ENCODE data around the gene CAAP1. TPM values are rescaled to one million over a fixed set of nuclear protein-coding genes. Genes with fewer than 3 reads are reported as not detected.
"Not testable (repeated sequence)": the region's sequence is repeated elsewhere in the genome, so short reads cannot be mapped to it uniquely, and the experiment has no call there.

The CAAP1 gene
- total RNA-seq, 6 donors from 2014 or later = 9.4 to 16.8 (median 14.2) TPM

DNA sequence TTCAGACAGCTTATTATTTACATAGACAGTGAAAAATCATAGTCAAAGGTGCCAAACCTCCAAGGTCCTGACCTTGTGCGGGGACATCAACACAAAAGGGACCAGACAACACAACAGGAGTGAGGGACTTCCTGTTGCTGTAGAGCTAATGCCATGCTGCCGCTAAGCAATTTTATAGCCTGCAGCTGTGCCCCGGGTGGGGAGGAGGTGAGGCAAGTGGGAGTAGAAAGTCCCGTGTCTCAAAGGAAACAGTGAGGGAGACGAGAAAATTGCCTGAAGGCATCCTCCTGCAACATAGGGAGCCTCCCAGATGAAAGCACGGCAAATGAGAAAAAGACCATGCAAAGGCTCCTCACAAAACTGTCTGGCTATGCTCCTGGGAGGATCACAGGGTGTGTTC is 58.8 kb downstream of the CAAP1 start:
- Histone ChIP-seq H3K36me3 (no peaks in the 10 kb centered on the region), H3K4me1 (no peaks in the 10 kb centered on the region), H3K27me3 (no peaks in the 10 kb centered on the region), H3K4me3 (no peak overlapping the region), H3K27ac (no peak overlapping the region), H3K9me3 (no peaks in the 10 kb centered on the region)
- ATAC-seq (ENCODE audit: low FRiP score in 2 of 2) = no peak
- WGBS, 2 donors = 62 to 63% methylated on average over 6 of the region's 6 CpGs
- no peak for DNase-seq
- TF ChIP-seq, protein P1, sequence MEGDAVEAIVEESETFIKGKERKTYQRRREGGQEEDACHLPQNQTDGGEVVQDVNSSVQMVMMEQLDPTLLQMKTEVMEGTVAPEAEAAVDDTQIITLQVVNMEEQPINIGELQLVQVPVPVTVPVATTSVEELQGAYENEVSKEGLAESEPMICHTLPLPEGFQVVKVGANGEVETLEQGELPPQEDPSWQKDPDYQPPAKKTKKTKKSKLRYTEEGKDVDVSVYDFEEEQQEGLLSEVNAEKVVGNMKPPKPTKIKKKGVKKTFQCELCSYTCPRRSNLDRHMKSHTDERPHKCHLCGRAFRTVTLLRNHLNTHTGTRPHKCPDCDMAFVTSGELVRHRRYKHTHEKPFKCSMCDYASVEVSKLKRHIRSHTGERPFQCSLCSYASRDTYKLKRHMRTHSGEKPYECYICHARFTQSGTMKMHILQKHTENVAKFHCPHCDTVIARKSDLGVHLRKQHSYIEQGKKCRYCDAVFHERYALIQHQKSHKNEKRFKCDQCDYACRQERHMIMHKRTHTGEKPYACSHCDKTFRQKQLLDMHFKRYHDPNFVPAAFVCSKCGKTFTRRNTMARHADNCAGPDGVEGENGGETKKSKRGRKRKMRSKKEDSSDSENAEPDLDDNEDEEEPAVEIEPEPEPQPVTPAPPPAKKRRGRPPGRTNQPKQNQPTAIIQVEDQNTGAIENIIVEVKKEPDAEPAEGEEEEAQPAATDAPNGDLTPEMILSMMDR (IDR thresholded peaks at IDR 0.05) = no peak
- TF ChIP-seq EP300 (IDR thresholded peaks at IDR 0.05) (no peak), POLR2AphosphoS5 (IDR thresholded peaks at IDR 0.05) (no peak), POLR2A (IDR thresholded peaks at IDR 0.05) (no peak)

DNA sequence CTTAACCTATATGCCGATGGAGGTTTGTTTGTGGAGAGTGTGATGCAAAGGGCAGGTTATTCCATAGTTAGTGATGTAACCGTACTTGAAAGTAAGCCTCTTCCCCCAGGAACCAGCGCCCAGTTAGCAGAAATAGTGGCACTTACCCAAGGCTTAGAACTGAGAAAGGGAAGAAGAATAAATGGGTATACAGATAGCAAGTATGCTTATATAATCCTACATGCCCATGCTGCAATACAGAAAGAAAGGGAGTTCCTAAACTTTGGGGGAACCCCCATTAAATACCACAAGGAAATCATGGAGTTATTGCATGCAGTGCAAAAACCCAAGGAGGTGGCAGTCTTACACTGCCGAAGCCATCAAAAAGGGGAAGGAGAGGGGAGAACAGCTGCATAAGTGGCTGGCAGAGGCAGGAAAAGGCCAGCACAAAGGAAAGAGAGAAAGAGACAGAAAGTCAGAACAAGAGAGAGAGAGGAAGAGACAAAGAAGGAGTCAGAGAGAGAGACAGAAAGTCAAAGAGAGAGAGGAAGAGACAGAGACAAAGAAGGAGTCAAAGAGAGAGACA is 64.1 kb downstream of the CAAP1 start:
- H3K27me3 ChIP-seq; H3K36me3 ChIP-seq; H3K4me1 ChIP-seq; H3K9me3 ChIP-seq; DNase-seq; H3K27ac ChIP-seq; H3K4me3 ChIP-seq; ATAC-seq (ENCODE audit: low FRiP score in 2 of 2): not testable (repeated sequence)
- 84 to 85% methylated on average over 4 of the region's 4 CpGs for WGBS, 2 donors

DNA sequence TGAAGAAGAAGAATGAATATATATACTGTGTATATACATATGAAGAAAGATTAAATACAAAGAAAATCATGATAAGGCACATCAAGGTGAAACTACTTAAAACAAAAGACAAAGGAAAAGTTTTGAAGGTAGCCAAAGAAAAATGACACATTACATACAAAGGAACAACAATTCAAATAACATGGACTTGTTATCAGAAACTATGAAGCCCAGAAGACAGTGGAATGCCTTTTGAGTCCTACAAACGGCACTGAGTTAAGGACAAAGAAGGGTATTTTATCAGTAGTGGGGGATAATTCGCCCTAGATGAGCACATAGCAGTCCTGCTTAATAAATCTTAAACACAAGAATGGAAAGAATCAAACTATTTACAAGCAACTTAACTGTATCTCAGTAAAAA is 77.8 kb downstream of the CAAP1 start:
- DNase-seq = no peak
- 79 to 83% methylated on average over 2 of the region's 2 CpGs for WGBS, 2 donors
- Histone ChIP-seq H3K27ac (no peak overlapping the region), H3K36me3 (no peaks in the 10 kb centered on the region), H3K9me3 (no peaks in the 10 kb centered on the region), H3K4me1 (no peaks in the 10 kb centered on the region), H3K4me3 (no peak overlapping the region), H3K27me3 (no peaks in the 10 kb centered on the region)
- no peak for ATAC-seq (ENCODE audit: low FRiP score in 2 of 2)
- TF ChIP-seq POLR2A (IDR thresholded peaks at IDR 0.05) = no peak
- TF ChIP-seq, protein P1 (IDR thresholded peaks at IDR 0.05) = no peak
- no peak for TF ChIP-seq EP300 (IDR thresholded peaks at IDR 0.05)
- TF ChIP-seq POLR2AphosphoS5 (IDR thresholded peaks at IDR 0.05) = no peak

DNA sequence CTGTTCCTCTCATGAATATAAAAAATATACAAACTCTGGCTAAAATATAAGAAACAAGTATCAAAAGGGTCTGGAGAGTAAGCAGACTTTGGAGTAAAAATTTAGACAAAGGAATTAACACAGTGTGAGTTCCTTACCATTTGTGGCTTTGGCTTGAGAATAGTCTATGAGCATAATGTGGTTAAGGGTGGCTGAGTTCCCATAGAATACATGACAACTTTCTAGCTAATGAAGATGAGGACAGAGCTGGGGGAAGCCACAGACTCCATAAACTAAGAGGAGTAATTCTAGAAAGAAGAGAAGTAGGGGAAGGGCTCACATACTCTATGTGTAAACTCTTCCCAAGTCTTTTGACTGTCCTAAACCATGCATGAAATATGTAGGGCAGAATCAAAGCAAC is 79.4 kb downstream of the CAAP1 start:
- no peak overlapping the region for H3K4me3 ChIP-seq
- H3K4me1 ChIP-seq = no peaks in the 10 kb centered on the region
- TF ChIP-seq POLR2A (IDR thresholded peaks at IDR 0.05) (no peak), EP300 (IDR thresholded peaks at IDR 0.05) (no peak), POLR2AphosphoS5 (IDR thresholded peaks at IDR 0.05) (no peak)
- TF ChIP-seq, protein P1 (IDR thresholded peaks at IDR 0.05) = no peak
- H3K27ac ChIP-seq = no peak overlapping the region
- no peaks in the 10 kb centered on the region for H3K9me3 ChIP-seq
- no peak for ATAC-seq (ENCODE audit: low FRiP score in 2 of 2)
- DNase-seq = no peak
- no peaks in the 10 kb centered on the region for H3K27me3 ChIP-seq
- no peaks in the 10 kb centered on the region for H3K36me3 ChIP-seq

DNA sequence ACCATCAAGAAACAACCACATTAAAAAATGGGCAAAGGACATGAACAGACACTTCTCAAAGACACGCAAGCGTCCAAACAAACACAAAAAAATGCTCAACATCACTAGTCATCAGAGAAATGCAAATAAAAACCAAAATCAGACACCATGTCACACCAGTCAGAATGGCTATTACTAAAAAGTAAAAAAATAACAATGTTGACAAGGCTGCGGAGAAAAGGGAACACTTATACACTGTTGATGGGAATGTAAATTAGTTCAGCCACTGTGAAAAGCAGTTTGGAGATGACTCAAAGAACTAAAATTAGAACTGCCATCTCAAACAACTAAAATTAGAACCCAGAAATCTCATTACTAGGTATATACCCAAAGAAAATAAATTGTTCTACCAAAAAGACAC is 80.4 kb downstream of the CAAP1 start:
- Histone ChIP-seq H3K4me3 (no peak overlapping the region), H3K27me3 (no peaks in the 10 kb centered on the region), H3K4me1 (no peaks in the 10 kb centered on the region), H3K9me3 (no peaks in the 10 kb centered on the region), H3K27ac (no peak overlapping the region), H3K36me3 (no peaks in the 10 kb centered on the region)
- ATAC-seq (ENCODE audit: low FRiP score in 2 of 2) = no peak
- no peak for DNase-seq
- TF ChIP-seq EP300 (IDR thresholded peaks at IDR 0.05) = no peak
- no peak for TF ChIP-seq POLR2A (IDR thresholded peaks at IDR 0.05)
- no peak for TF ChIP-seq POLR2AphosphoS5 (IDR thresholded peaks at IDR 0.05)
- 92 to 94% methylated on average over 3 of the region's 3 CpGs for WGBS, 2 donors

DNA sequence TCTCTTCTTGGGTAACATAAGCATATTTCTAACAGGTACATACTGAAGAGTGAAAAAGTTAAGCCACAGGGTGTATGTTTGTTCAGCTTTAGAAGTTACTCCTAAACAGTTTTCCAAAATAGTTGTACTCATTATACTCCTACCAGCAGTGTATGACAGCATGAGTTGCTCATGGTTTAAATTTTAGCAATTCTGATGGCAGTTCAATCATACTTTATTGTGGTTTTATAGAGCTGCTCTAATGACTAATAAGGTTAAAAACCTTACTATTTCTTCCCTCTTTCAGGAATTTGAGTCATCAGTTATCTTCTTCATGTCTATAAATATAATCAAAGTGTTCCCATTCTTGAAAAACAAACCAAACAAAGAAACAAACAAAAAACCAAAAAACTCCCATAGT is 81.5 kb downstream of the CAAP1 start:
- TF ChIP-seq POLR2A (IDR thresholded peaks at IDR 0.05) (no peak), POLR2AphosphoS5 (IDR thresholded peaks at IDR 0.05) (no peak), EP300 (IDR thresholded peaks at IDR 0.05) (no peak)
- TF ChIP-seq, protein P1 (IDR thresholded peaks at IDR 0.05) = no peak
- ATAC-seq (ENCODE audit: low FRiP score in 2 of 2) = no peak
- Histone ChIP-seq H3K4me1 (no peaks in the 10 kb centered on the region), H3K36me3 (no peaks in the 10 kb centered on the region), H3K27me3 (no peaks in the 10 kb centered on the region), H3K27ac (no peak overlapping the region), H3K4me3 (no peak overlapping the region), H3K9me3 (no peaks in the 10 kb centered on the region)
- no peak for DNase-seq
